Measurements from ENCODE around the gene MAP10. TPM values are rescaled to one million over a fixed set of nuclear protein-coding genes. Genes with fewer than 3 reads are reported as not detected.

Gene MAP10
- total RNA-seq, 2 experiments from 2014 or later: 0.99 to 1.2 TPM

DNA sequence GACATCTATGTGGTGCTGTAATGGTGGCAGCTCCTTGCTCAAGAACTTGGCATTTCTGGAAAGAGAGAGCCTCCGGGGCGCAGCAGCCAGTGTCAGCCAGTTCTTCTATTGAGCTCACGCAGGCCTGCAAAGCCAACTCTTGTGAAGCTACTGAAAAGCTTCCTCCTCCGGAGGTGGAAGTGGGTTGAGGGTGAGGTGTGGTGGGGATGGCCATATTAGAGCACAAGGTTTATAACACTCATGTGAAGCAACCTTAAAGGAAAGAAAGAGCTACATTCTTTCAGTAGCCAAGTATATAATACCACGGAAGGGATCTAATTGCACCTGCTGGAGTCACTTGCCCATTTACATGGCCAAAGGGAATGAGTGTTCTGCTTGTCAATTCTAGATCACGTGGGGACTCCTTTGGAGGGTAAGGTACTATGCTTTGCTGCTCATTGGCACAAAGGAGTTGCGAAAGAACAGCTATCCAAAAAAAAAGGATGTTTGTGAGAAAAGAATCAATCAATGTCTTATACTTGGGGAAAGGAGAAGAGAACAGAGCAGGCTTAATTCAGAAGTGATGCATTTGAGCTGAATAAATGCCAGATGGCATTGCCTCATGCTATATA is 18.3 kb upstream of the MAP10 start:
- TF ChIP-seq, protein P1, sequence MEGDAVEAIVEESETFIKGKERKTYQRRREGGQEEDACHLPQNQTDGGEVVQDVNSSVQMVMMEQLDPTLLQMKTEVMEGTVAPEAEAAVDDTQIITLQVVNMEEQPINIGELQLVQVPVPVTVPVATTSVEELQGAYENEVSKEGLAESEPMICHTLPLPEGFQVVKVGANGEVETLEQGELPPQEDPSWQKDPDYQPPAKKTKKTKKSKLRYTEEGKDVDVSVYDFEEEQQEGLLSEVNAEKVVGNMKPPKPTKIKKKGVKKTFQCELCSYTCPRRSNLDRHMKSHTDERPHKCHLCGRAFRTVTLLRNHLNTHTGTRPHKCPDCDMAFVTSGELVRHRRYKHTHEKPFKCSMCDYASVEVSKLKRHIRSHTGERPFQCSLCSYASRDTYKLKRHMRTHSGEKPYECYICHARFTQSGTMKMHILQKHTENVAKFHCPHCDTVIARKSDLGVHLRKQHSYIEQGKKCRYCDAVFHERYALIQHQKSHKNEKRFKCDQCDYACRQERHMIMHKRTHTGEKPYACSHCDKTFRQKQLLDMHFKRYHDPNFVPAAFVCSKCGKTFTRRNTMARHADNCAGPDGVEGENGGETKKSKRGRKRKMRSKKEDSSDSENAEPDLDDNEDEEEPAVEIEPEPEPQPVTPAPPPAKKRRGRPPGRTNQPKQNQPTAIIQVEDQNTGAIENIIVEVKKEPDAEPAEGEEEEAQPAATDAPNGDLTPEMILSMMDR (IDR thresholded peaks at IDR 0.05): no peak

DNA sequence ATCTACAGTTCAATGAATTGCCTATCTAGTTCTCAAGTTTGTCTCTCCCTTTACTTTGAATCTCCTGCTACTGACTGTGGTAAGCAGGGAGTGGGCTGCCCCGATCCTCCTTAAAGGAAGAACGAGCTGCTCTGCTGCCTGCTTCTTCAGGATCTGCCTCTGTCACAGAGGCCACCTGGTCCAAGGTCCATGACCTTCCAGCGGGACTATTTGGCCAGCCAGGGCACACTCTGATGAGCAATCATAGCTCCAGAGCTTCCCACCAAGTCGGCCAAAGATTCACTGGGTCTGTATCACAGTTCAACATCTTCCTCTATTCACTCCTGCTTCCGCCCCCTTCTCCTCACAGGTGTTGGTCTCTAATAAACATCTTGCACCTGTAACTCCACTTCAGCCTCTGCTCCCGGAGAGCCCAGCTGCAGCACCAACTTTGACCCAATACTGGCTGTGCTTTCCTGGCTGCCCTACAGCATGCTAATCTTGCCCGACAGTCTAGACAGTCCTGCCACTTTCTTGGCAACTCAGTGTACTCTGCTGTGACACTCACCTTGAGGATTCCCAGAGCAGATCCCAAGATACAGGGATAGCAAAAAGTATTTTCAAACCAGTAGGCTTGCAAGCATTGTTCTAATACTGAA is 16.9 kb upstream of the MAP10 start:
- H3K27ac Mint-ChIP-seq: no peak overlapping the region
- no peak overlapping the region for H3K4me3 ChIP-seq (ENCODE audit: low read length)
- H3K4me1 ChIP-seq (ENCODE audit: insufficient read depth, low read length): peaks cover 6% of the 10 kb centered on the region
- no peaks in the 10 kb centered on the region for H3K9me3 Mint-ChIP-seq
- H3K4me3 Mint-ChIP-seq: no peak overlapping the region
- ChIA-PET POLR2A (no interaction called here), CTCF (no interaction called here)
- intact Hi-C loops (cut with DNase I, micrococcal nuclease): no loop called here
- no peaks in the 10 kb centered on the region for H3K36me3 Mint-ChIP-seq (ENCODE audit: low read depth)
- H3K4me1 Mint-ChIP-seq (ENCODE audit: low read depth): peaks cover 16% of the 10 kb centered on the region
- no peaks in the 10 kb centered on the region for H3K9me3 ChIP-seq (ENCODE audit: control insufficient read depth in 1 of 2, insufficient read depth in 1 of 2, low read length in 2 of 2)
- DNase-seq (no peak), ATAC-seq (ENCODE audit: poor library complexity) (no peak)
- no peaks in the 10 kb centered on the region for H3K27me3 ChIP-seq (ENCODE audit: control insufficient read depth in 1 of 2, insufficient read depth in 2 of 2, low read length in 2 of 2)
- no peak overlapping the region for H3K27ac ChIP-seq (ENCODE audit: low read depth in 1 of 2, low read length in 2 of 2)
- no peaks in the 10 kb centered on the region for H3K27me3 Mint-ChIP-seq
- no peaks in the 10 kb centered on the region for H3K36me3 ChIP-seq (ENCODE audit: insufficient read depth, low read length)
- TF ChIP-seq, protein P1 (IDR thresholded peaks at IDR 0.05): no peak

More for the DNA sequence above, 18.3 kb upstream of the MAP10 start:
- no peak overlapping the region for H3K27ac ChIP-seq (ENCODE audit: low read depth in 1 of 2, low read length in 2 of 2)
- Mint-ChIP-seq H3K36me3 (ENCODE audit: low read depth) (no peaks in the 10 kb centered on the region), H3K9me3 (no peaks in the 10 kb centered on the region), H3K4me1 (ENCODE audit: low read depth) (peaks cover 8% of the 10 kb centered on the region), H3K27ac (no peak overlapping the region), H3K4me3 (no peak overlapping the region), H3K27me3 (no peaks in the 10 kb centered on the region)
- intact Hi-C loops (cut with DNase I, micrococcal nuclease): no loop called here
- ChIA-PET CTCF (interaction anchor here (1.0 kb wide), 1 partner anchor 119 kb away, joined by 3 read pairs; no protein-coding TSS in a partner anchor), POLR2A (interaction anchor here (0.8 to 1.3 kb wide), 3 partner anchors 14 to 137 kb away, joined by 3 read pairs; no protein-coding TSS in a partner anchor)
- H3K27me3 ChIP-seq (ENCODE audit: control insufficient read depth in 1 of 2, insufficient read depth in 2 of 2, low read length in 2 of 2): no peaks in the 10 kb centered on the region
- H3K4me3 ChIP-seq (ENCODE audit: low read length): no peak overlapping the region
- no peaks in the 10 kb centered on the region for H3K9me3 ChIP-seq (ENCODE audit: control insufficient read depth in 1 of 2, insufficient read depth in 1 of 2, low read length in 2 of 2)
- ATAC-seq (ENCODE audit: poor library complexity) (peak; percentile 59), DNase-seq (peak in 2 of 14 experiments; percentile 14 to 37)
- no peaks in the 10 kb centered on the region for H3K4me1 ChIP-seq (ENCODE audit: insufficient read depth, low read length)
- no peaks in the 10 kb centered on the region for H3K36me3 ChIP-seq (ENCODE audit: insufficient read depth, low read length)

DNA sequence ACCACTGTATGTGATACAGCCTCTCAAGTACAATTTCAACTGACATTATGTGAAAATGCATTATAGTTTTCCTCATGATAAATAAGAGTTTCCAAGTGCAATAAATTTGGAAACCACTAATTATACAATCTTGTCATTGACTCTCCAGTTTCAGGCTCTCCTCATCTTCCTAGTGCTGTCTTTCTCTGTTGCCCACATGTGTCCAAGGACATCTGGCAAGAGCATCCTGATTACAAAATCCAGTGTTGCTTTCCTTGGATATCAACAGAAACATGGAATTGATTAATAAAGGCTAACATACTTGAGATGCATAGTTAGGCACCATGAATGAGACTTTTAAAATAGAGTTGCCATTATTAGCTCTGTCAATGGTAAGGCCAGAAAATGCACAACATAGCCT is 15.6 kb upstream of the MAP10 start:
- H3K4me3 ChIP-seq (ENCODE audit: low read length): no peak overlapping the region
- intact Hi-C loops (cut with DNase I, micrococcal nuclease): loop anchor here in 1 of 2 experiments (5.0 kb wide), 1 partner anchor 152 kb away; no protein-coding TSS in a partner anchor
- Mint-ChIP-seq H3K36me3 (ENCODE audit: low read depth) (no peaks in the 10 kb centered on the region), H3K27me3 (no peaks in the 10 kb centered on the region), H3K9me3 (no peaks in the 10 kb centered on the region), H3K27ac (no peak overlapping the region), H3K4me3 (no peak overlapping the region), H3K4me1 (ENCODE audit: low read depth) (peaks cover 29% of the 10 kb centered on the region)
- DNase-seq (no peak), ATAC-seq (ENCODE audit: poor library complexity) (no peak)
- no peak overlapping the region for H3K27ac ChIP-seq (ENCODE audit: low read depth in 1 of 2, low read length in 2 of 2)
- no peaks in the 10 kb centered on the region for H3K9me3 ChIP-seq (ENCODE audit: control insufficient read depth in 1 of 2, insufficient read depth in 1 of 2, low read length in 2 of 2)
- POLR2A ChIA-PET: no interaction called here
- peaks cover 12% of the 10 kb centered on the region for H3K4me1 ChIP-seq (ENCODE audit: insufficient read depth, low read length)
- H3K27me3 ChIP-seq (ENCODE audit: control insufficient read depth in 1 of 2, insufficient read depth in 2 of 2, low read length in 2 of 2): no peaks in the 10 kb centered on the region
- CTCF ChIA-PET: interaction anchor here (0.6 kb wide), 1 partner anchor 59 kb away, joined by 4 read pairs; no protein-coding TSS in a partner anchor
- TF ChIP-seq, protein P1 (IDR thresholded peaks at IDR 0.05): no peak
- H3K36me3 ChIP-seq (ENCODE audit: insufficient read depth, low read length): no peaks in the 10 kb centered on the region
